C4-2B (cell line): ENCODE measurements around the gene ANKRD16.
A peak's percentile ranks its signal among the peaks of the same experiment; 100 is the strongest.

Experiments used
- H3K27ac ChIP-seq: fragments of 450-650 bp; 2 replicates; pipeline ENCODE4 v1.5.1; 2017
- ZFX ChIP-seq: fragments of 450-650 bp; IDR thresholded peaks from 2 replicates; pipeline ENCODE4 v1.6.1; 2017
- TF ChIP-seq, protein P1 (sequence below): fragments of 450-650 bp; conservative IDR thresholded peaks from 2 replicates; pipeline ENCODE4 v1.5.1; 2017; ENCODE audit warnings: mild to moderate bottlenecking

ANKRD16 gene

DNA sequence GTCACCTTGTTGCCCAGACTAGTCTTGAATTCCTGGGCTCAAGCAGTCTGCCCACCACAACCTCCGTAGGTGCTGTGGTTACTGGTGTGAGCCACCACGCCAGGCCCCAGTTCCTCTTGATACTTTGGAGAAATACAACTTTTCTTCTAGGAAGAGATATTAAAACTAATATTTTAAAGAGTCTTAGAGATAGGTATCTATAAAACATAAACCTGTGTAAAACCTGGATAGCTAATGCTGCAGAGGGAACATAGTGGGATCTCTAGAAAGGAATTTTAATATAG is 71.7 kb downstream of the ANKRD16 start:
- H3K27ac ChIP-seq = no peak overlapping the region
- TF ChIP-seq, protein P1, sequence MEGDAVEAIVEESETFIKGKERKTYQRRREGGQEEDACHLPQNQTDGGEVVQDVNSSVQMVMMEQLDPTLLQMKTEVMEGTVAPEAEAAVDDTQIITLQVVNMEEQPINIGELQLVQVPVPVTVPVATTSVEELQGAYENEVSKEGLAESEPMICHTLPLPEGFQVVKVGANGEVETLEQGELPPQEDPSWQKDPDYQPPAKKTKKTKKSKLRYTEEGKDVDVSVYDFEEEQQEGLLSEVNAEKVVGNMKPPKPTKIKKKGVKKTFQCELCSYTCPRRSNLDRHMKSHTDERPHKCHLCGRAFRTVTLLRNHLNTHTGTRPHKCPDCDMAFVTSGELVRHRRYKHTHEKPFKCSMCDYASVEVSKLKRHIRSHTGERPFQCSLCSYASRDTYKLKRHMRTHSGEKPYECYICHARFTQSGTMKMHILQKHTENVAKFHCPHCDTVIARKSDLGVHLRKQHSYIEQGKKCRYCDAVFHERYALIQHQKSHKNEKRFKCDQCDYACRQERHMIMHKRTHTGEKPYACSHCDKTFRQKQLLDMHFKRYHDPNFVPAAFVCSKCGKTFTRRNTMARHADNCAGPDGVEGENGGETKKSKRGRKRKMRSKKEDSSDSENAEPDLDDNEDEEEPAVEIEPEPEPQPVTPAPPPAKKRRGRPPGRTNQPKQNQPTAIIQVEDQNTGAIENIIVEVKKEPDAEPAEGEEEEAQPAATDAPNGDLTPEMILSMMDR = no peak
- no peak for TF ChIP-seq ZFX

DNA sequence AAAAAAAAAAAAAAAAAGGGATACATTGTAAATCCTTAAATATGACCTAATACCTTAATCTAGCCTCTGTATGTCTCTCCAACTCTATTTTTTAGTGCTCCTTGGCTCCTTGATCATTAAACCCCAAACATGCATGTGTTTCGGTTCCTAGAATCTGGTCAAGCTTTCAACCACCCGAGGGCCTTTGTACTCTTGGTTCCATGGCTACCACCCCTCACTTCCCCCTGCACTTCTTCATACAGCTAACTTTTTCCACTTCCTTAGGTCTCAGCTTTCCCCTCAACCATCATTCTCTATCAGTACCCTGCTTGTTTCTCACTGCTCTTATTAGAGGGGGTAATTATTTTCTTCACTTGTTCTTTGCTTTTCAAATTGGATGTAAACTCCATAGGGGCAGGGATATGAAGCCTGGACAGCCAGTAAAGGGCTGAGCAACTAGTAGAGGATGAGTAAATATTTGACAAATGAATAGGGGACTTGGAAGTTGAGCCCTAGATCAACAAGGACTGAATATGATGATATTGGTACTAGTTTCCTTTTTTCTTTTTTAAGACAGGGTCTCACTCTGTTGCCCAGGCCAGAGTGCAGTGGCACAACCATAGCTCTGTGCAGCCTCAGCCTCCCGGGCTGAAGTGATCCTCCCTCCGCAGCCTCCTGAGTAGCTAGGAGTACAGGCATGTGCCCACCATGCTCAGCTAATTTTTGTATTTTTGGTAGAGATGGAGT is 72.2 kb downstream of the ANKRD16 start:
- H3K27ac ChIP-seq = no peak overlapping the region

DNA sequence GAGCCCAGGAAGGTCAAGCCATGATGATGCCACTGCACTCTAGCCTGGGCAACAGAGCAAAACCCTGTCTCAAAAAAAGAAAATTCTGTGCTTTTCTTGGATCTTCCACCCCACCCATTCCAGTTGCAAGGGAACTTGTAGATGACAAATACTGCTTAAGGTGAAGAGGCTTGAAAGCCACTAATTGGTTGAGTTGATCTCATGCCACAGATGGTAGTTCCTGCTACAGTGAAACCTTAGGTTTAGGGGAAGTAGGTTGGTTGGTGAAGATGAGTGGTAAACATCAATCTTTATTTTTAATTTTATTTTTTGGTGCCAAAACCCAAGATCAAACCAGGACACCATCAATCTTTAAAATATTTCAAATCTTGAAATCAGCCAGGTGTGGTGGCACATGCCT is 73.5 kb downstream of the ANKRD16 start:
- TF ChIP-seq ZFX = no peak
- TF ChIP-seq, protein P1 = no peak
- H3K27ac ChIP-seq = no peak overlapping the region

More for the DNA sequence above, 72.2 kb downstream of the ANKRD16 start:
- TF ChIP-seq ZFX = no peak
- TF ChIP-seq, protein P1 = no peak

DNA sequence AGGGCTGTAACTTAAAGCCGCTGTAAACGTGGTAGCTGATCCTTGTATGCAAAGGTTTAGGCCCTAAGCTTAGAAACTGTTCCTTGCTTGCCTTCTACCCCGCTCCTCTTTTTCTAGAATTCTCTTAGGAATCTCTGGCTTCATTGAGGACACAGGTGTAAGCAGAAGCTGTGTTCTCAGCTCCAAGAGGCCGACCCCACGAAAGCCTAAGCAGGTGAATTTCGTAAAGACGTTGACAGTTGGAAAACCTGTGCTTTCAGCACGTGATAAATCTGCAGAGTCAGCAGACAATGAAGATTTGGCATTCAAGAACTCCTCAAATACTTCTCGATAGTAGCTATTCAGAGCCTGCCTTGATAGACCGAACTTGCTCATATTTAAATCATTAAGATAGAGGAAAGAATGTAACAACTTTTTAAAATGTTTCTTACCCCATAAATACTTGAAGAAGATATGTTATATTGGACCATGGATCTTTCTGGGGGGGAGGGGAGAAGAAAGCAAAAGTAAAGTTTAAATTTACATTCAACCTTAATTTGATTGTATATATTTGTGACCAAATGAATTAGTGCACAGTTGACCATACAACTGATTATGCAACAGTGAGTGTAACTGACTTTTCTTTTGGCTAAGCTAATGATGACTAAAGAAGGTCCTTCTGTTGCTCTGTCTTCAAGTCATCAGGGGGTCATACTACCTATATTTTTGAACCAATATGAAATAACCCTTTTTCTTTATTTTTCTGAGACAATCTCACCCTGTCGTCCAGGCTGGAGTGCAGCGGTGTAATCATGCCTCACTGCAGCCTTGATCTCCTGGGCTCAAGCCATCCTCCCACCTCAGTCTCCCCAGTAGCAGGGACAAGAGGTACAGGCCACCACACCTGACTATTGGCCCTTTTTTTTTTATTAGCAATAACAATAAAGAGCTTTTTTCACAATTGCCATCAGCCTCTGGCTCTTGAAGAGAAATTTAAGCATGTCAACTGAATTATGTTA is 75.3 kb downstream of the ANKRD16 start:
- TF ChIP-seq, protein P1 = no peak
- TF ChIP-seq ZFX = no peak
- peak overlapping the region; percentile 98 for H3K27ac ChIP-seq

DNA sequence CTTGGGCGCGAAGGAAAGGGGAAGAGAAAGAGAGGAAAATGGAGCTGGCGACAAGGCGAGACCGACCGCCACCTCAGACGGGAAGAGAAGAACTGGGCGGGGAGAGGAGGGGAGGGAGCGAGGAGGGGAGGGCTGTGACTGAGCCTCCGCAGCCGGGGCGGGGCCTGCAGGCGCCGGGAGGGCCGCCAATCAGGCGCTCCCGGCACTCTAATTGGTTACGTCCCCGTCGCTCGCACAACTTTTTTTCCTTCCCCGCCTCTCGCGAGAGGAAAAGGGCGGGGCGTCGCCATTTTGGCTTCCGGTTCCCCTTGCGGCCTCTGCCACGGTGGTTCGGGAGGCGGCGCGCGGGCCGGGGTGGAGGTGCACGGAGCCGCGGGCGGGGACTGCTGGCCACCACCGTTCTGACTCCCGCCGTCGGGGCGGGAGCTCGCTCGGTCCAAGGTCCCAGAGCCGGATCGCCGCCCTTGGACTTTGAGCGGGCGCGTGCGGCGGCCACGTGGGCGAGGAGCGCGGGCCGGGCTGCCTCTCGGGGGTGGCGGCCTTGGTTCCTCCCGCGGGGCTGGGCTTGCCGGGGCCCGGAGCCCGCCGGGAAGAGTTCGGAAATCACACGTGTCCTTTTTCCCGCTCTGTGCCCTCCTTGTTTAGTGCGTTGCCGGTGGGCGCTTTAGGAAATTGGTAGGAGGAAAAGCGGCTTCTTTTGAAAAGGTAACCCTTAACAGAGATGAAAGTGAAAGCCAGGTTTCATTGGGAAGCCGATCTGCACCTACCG is 76.2 kb downstream of the ANKRD16 start, which contains the start of gene GDI2:
Gene GDI2, minus strand, starts transcription at position 94 of the 769 bp plus-strand sequence. CDS start 176 bp downstream, outside the sequence.
- TF ChIP-seq, protein P1 = no peak
- peak; percentile 92 for TF ChIP-seq ZFX
- H3K27ac ChIP-seq = peak within 1 kb of the TSS; percentile 98

DNA sequence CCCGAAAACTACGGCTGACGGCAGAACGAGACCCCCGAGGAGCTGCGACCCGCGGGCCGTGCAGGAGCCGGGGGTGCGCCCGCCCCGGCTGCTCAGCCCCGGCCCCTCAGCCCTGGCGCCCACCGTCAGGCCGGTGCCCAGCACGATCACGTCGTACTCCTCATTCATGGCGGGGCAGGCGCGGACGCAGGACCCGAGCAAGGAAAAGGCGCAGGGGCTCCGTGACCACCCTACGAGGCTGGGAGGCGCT is 76.7 kb downstream of the ANKRD16 start:
- TF ChIP-seq ZFX = no peak
- TF ChIP-seq, protein P1 = no peak
- H3K27ac ChIP-seq = peak overlapping the region; percentile 98
